Stimulated activated CD4-positive, alpha-beta T cell treated with anti-CD3 and anti-CD28 coated beads, TNF-alpha, amount 100 ng/mL, for 48 hours (primary cell): ENCODE measurements around the gene ADGRL1.

Source experiments
- DNase-seq, 3 donors: peaks; one replicate each; pipeline ENCODE4 v3.0.0-alpha.2; 2020; ENCODE audit warnings: low read depth in 3 of 3

ADGRL1 gene

GRCh38 chr19:14112809-14113385 is 93.1 kb downstream of the ADGRL1 start:
- DNase-seq, result no peak

DNA sequence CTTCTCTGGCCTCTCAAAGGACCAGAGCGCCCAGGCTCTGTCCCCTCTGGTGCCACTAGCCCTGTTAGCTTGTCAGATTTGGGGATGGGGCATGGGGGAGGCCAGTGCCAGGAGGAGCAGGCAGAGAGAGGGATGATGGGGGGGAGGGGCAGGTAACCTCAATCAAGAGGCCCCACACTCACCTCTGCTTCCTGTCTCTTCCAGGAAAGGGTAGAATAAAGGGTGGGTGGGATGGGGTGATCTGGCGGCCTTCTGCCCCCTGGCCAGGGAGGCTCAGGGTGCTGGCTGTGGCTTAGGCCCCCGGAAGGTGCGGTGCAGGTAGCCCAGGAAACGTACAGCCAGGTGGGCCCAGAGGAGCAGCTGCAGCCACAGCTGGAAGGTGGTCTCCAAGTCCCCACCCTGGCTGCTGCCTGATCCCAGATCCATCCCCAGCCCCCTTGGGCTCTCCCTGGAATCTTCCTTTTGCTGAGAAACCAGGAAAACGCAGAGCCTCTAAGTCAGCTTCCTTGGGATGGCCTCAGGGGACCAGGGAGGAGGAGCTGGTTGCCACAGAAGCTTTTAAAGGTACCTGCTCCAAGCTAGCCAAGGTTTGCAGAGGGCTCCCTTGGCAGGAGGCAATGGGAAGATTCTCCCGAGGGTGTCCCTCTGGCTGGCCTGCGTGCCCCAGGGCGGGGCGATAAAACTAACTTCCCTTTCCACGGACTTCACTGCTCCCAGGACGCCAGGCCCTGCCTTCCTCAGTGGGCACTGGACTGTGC is 93.7 kb downstream of the ADGRL1 start:
- no peak for DNase-seq

- no peak for DNase-seq
Measured at GRCh38 chr19:14111486-14111885, 94.5 kb downstream of the ADGRL1 start.

GRCh38 chr19:14110650-14111049 is 95.3 kb downstream of the ADGRL1 start:
- no peak for DNase-seq

DNA sequence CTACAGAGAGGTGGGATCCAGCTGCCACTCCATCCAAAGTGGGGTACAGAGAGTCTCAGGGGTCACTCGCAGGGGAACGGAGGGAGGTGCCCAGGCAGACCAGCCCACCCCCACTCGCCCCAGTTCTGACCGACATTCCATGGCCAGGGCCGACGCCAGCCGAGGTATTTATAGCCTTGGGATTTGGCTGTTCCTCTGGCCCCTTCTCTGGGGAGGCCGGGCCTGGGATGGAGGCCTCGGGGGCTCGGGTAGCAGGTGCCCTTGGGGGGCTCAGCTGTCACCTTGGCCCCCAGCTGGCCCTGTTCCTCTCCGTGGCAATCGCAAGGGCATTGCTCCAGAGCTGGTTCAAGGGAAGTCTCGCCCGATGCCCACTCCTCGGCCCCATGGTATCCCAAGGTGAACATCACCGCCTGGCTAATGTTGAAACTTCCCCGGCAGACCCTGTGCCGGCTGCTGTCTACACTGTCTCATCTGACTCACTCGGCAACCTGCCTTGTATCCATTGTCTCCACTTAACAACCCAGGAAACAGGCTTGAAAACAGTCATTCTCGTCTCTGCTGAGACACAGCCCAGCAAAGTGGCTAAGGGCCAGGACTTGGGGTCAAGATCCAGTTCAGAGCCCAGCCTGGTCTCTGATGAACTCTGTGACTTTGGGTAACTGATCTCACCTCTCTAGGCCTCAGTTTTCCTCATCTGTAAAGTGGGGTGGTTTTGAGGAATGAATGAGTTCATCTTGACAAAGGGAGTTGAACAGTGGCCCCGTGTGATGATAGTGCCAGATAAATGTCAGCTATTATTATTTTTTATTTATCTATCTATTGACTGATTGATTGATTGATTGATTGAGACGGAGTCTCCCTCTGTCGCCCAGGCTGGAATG is 98.1 kb downstream of the ADGRL1 start:
- DNase-seq, result no peak

- no peak for DNase-seq
Measured at GRCh38 chr19:14106840-14107239, 99.1 kb downstream of the ADGRL1 start.

DNA sequence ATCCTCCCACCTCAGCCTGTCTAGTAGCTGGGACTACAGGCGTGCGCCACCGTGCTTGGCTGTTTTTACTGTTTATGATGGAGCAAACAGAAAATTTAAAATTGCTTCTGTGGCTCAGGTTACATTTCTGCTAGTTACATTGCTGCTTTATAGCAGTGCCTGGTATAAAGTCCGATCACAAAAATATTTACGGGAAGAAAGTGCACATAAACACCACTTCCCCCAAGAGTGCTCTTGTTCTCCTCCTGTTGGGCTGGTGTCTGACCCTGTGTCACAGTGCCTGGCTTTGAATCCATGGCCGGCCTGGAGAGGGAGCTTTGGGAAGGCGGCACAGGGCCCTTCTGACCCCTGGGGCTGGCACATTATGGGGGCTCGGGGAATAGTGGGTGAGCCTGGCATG is 100.3 kb downstream of the ADGRL1 start:
- DNase-seq, result no peak

DNA sequence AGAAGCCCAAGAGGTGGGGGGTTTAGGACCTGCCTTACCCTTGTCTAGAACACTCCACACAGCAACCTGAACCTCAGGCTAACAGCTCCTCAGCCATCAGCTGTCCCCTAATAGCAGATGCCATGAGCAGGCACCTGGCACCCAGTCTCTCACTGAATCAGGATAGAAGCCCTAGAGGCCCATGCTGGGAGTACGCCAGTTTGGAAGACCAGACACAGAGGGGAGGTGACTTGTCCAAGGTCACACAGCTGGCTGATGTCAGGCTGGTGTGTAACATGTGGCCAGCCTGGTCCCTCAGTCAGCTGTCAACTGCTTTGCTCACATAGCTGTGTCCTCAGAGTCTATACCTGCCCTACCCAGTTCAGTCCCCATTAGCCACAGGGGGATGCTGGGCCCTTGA is 102.7 kb downstream of the ADGRL1 start:
- DNase-seq, result no peak

DNA sequence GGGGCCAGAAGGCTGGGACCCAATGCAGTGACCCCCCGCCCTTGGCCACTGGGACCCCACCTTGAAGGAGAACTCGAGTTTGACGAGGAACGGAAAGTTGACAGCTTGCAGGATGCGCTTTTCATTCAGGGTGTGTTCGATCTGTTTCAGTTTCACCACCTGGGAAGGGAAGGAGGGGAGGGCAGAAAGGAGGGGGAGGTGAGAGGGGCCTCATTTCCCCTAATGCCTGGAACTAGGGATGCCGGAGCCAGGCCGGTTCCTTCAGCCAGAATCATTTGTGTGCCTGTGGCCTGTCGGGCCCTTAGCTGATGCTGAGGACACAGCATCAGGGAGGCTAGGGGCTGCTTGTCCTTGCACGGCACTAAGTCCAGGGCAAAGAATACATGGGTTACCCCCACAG is 103.2 kb downstream of the ADGRL1 start:
- no peak for DNase-seq

DNA sequence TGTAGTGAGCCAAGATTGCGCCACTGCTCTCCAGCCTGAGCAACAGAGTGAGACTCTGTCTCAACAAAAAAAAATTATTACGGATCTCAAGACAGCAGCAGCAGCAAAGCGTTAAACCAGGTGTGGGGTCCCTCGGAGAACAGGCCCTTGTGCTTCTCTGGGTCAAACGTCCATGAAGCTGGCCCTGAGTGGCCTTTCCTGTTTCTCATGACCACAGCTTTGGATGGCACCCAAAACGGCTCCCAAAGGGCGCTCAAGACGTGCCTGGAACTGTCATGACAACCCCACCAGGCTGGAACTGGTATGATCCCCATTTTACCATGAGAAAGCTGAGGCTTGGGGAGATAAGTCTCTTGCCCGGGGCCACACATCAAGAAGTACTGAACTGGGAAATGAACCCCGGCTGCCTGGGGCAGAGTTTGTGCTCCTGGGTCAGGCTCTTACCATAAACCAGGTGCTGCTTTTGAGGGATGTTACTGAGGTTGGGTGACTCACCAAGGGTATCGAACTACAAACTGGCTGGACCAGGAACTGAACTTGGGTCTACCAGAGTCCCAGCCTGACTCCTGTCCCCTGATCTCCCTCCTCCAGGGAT is 103.8 kb downstream of the ADGRL1 start:
- DNase-seq, result no peak

- DNase-seq, result no peak
Measured at GRCh38 chr19:14101003-14101545, 104.9 kb downstream of the ADGRL1 start.
